GM21825 (cell line): ENCODE results near the gene PDSS2.
"Not testable (repeated sequence)": the region's sequence is repeated elsewhere in the genome, so short reads cannot be mapped to it uniquely, and the experiment has no call there.

ENCODE experiments used
- ATAC-seq: cut with Tn5 transposase; IDR thresholded peaks from one replicate; pipeline ENCODE4 v1.9.1; 2021; ENCODE audit warnings: mild to moderate bottlenecking, moderate library complexity; ENCODE audit not compliant: unreplicated experiment

The PDSS2 gene

DNA sequence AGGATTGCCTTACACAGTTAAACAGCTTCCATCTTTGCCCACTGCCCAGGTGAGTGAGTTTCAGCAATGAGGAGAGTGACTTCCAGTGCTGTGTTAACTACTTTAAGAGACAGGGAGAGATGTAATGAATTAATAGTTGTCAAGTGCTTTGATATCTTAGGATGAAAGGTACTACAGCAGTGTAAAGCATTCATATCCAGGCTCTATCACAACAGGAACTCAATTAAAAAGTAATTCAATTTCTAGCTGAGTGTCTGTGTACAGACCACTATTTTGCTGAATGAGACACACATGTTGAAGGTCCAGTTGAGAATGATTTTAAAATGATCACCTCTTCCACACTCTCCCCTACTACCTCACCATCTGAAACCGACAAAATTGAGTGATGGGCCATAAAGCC, 273.3 kb downstream of the PDSS2 start:
- no peak for ATAC-seq

GRCh38 chr6:107185391-107185970, 273.9 kb downstream of the PDSS2 start:
- no peak for ATAC-seq

DNA sequence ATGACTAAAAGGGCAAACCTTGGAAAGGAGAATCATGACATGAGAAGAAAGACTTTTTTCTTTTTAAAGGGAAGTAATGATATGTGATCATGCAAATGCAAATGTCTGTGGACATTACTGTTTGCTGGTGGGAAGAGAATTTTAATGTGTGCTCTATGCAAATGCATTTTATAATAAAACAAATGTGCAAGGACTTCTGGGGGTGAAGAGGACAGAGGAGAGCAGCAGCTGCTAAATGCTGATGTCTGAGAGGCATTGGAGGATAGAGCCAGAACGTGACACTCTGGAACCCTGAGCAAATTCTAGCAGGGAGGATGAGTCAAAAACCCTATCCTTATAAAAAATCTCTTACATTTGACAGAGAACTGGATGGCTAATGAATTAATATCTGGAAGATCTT, 274.9 kb downstream of the PDSS2 start:
- ATAC-seq = no peak

GRCh38 chr6:107180099-107180498, 279.3 kb downstream of the PDSS2 start:
- no peak for ATAC-seq

DNA sequence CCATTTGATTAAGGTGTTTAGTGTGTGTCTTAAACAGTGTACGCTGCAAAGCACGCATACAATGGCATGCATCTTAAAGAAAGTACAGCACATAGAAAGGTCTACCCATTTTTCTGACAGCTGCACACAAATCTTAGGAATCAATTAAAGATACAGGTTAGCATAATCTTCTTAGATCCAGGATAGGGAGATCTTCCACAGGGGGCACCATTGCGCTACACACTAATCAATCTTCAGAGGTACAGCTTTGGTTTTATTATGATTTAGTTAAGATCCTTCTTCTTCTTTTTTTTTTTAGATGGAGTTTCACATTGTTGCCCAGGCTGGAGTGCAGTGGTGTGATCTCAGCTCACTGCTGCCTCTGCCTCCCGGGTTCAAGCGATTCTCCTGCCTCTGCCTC, 280.4 kb downstream of the PDSS2 start:
- no peak for ATAC-seq

DNA sequence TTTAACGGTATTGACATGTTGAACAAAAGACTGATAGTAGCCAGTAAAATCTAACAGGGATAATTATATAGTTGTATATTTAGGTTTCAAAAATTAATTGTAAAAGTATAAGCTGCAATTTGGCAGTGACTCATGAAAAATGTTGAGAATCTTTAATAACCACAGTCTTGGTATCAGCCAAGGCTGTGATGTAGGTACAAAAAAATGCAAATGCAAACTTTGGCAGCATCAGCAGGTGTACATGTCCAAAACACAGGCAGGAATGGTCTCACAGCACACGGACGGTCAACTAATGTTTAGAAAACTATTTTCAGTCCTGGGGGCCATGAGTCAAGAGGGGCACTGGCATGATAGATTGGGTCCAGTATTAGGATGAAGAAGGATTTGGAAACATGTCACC, 285.6 kb downstream of the PDSS2 start:
- ATAC-seq = no peak

DNA sequence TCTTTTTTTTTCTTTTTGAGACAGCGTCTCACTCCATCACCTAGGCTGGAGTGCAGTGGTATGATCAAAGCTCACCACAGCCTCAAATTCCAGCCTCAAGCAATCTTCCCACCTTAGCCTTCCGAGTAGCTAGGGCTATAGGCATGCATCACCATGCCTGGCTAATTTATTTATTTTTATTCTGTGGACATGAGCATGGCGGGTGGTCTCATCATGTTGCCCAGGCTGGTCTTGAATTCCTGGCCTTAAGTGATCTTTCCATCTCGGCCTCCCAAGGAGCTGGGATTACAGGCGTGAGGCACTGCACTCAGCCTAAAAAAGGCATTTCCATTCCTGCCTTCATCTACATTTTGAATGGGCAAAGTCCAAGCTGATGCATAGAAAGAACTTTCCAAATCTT, 287.9 kb downstream of the PDSS2 start:
- ATAC-seq = no peak

DNA sequence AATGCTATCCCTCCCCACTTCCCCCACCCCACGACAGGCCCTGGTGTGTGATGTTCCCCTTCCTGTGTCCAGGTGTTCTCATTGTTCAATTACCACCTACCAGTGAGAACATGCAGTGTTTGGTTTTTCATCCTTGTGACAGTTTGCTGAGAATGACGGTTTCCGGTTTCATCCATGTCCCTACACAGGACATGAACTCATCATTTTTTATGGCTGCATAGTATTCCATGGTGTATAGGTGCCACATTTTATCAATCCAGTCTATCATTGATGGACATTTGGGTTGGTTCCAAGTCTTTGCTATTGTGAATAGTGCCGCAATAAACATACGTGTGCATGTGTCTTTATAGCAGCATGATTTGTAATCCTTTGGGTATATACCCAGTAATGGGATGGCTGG, 295.1 kb downstream of the PDSS2 start:
- ATAC-seq = not testable (repeated sequence)

DNA sequence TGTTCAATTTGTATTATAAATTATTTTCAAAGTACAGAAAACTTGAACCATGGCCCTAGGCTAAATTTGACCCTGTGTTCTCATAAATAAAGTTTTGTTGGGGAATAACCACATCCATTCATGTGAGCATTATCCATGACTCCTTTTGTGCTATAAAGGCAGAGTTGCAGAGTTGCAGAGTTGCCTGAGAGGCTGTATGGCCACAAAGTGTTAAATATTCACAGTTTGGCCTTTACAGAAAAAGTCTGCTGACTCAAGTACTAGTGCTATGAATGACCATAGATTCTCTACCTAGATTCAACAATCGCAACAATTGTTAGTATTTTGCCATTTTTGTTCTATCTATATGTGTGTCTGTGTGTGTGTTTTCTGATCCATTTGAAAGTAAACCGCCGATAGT, 297.8 kb downstream of the PDSS2 start:
- ATAC-seq = no peak

DNA sequence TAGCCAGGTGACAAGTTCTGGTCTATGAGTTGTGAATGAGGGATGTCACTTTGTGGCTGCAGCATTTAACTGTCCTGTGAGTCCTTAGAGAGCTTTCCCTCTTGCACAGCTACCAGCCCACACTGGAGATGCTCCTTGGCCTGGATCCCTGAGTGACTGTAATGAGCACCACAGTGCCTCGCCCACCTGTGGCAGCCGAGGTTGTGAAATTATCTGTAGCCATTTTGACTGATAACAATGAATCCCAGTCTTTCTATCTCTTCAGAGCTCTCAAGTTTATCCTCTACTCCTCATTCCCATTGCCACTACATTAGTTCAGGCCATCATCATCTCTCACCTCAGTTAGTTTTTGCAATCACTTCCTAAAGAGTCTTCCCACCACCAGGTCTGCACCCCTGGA, 302.7 kb downstream of the PDSS2 start:
- ATAC-seq = no peak

- ATAC-seq = no peak
Observed at GRCh38 chr6:107154801-107155160, 304.6 kb downstream of the PDSS2 start.

DNA sequence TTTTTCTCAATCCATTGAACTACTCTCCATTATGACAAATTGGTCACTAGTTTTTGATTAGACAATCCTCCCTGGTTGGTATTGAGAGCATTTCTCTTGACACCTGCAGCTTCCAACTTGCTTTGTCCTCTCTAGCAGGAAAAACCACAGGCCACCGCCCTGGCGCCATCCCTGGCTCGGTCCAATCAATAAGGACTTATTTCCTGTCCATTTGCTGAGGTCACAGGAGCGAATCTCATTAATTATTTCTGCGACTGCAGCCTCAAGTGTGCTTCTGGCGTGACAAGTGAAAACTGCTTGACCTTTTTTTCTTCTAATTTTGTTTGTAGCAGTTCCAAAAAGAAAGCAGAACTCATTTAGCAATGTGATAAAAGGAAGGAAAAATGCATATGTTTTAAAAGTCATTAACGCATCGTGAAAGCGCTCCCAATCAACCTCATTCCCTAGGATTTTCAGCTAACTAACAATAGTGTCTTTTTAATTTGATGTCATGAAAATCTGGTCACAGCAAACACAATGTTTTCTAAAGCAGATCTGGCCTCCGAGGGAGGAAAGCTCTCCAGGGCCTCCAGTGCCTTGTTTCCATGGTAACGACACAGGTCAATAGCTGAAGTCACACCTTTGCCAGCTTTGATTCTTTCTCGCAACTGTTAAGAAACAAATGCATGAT, 305.1 kb downstream of the PDSS2 start:
- ATAC-seq = no peak

DNA sequence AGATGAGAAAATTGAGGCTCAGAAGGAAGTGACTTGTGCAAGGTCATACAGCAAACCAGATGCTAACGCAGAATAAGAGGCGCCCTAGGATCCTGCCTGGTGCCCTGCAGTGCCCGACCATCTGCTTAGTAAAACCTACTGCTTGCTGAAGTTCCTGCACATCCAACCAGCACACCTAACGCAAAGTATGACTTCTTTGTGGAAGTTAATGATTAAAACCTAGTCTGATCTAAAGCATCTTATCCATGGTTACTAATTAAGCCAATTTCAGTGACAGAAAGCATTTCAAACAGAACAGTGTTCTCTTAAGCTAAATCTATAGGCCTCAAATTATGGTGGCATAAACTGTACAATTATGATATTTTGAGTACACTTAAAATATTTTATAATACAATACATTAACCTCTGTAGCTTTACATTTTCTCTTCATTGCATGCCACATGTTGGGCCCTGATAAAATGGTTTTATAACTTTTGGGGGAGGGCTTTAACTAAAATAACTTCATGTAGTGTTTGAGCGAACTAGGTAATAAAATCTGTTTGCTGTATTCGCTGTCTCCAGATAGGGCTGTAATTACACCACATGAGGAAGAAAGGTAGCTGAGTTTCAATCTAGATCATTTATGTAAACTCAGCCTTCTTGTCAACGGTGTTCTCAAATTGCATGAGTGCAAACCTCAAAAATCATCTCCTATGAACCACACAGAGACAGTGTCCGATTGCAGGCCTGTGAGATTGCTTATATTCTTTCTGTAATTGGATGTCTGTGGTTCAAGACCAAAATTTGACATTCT, 306.5 kb downstream of the PDSS2 start:
- ATAC-seq = no peak

DNA sequence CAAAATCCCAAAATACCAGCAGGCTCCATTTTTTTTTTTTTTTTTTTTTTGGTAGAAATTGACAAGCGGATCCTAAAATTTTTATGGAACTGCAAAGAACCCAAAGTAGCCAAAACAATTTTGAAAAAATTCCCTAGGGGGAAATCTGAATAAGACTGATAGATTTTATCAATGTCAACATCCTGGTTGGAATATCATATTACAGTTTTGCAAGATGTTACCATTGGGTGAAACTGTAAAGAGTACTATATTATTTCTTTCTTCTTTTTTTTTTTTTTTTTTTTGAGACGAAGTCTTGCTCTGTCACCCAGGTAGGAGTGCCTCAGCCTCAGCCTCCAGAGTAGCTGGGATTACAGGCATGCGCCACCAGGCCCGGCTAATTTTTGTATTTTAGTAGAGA, 314.7 kb downstream of the PDSS2 start:
- no peak for ATAC-seq

DNA sequence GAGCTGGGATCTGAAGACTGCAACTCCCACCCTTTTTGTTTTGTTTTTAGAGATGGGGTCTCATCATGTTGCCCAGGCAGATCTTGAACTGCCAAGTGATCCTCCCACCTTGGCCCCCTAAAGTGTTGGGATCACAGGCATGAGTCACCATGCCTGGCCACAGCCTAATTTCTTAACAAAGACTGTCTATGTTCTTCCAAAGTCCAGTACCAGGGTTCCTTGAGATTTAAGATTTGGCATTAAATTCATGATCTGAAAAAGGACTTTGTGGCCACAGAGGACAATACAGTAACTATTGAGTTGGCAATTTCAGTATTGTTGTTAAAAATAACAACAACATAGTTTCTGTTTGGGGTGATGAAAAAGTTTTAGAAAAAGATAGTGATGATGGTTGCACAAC, 315.4 kb downstream of the PDSS2 start:
- no peak for ATAC-seq

DNA sequence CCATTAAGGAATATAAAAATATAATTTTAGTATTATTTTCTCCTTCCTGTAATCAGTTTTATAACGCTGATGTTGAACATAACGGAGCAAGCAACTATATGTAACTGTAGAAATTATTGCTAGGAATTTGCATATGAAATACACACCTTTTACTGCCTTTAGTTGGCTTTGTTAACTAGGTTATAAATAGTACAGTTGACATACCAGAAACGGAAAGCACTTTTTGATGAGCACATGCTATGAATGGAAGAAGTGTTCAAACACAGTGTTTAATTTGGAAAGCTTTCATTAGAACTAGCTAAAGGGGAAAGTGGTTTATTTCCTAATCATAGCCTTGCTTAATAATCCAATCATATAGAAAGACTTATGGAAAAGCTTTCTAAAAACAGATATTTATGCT, 318.8 kb downstream of the PDSS2 start:
- no peak for ATAC-seq

GRCh38 chr6:107136324-107136723, 323.0 kb downstream of the PDSS2 start:
- not testable (repeated sequence) for ATAC-seq

DNA sequence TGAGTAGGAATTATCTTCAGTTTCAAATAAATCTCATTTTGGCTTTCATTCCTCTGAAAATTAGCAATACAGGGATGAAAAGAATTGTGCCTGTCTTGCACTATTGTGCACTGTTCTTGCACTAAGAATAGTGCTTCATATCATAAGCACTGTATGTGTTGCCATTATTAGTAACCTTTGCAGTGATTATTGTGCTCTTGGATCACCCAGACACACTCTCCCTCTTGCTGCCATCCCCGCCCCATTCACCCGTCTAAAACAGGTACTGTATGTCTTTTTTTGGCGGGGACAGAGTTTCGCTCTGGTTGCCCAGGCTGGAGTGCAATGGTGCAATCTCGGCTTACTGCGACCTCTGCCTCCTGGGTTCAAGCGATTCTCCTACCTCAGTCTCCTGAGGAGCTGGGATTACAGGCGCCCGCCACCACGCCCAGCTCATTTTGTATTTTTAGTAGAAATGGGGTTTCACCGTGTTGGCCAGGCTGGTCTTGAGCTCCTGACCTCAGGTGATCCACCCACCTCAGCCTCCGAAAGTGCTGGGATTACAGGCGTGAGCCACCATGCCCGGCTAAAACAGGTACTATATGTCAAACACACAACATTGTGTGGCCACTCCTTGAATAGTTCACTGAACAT, 324.2 kb downstream of the PDSS2 start:
- ATAC-seq = not testable (repeated sequence)

DNA sequence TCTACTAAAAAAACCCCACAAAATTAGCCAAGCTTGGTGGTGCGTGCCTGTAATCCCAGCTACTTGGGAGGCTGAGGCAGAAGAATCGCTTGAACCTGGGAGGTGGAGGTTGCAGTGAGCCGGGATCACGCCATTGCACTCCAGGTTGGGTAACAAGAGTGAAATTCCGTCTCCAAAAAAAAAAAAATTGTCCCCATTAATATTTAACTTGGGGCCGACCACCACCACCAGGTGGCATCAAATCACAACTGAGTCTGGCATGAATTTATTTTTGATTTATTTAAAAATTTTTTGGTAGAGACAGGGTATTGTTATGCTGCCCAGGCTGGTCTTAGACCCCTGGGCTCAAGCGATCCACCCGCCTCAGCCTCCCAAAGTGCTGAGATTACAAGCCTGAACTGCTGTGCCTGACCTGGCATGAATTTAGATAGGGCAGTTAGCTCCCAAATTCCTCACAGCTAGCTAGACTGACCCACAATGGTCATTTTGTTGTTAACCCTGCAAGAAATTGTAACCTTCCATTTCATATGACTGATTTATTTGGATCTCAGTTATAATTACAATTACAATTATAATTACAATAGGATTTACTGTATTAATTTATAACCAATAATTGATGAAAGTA, 326.9 kb downstream of the PDSS2 start:
- no peak for ATAC-seq

DNA sequence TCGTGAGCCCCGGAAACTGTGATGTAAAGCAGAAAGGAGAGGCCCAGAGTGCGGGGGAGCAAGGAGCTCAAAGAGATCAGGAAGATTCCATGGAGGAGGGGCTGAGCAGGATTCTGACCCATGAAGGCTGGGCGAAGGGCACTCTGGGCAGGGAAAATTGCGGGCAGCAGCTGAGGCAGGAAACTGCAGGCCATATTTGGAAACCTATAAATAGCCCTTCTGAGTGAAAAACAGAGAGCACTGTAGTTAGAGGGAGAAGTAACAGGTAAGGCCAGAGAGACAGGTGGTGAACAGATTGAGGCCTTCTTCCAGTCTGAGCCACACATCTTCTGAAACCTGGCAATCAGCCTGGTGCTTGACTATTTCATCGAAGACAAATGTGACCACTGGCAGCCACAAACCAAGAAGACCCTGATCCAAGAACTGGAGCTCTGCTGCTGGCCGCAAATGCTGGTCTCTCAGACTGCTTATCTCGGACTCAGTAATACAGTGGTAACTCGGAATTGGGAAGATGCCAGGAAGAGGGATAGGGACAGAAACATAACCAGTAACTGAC, 329.9 kb downstream of the PDSS2 start:
- no peak for ATAC-seq

GRCh38 chr6:107128577-107128976, 330.8 kb downstream of the PDSS2 start:
- no peak for ATAC-seq
